Measurements from ENCODE around the gene UPK2.
A peak's percentile ranks its signal among the peaks of the same experiment; 100 is the strongest.

The UPK2 gene

GRCh38 chr11:118922745-118923627, 33.1 kb upstream of the UPK2 start:
- DNase-seq (ENCODE audit: low read depth, low spot score): no peak
- peak overlapping the region; percentile 90 for H3K4me3 ChIP-seq
- no peaks in the 10 kb centered on the region for H3K36me3 ChIP-seq (ENCODE audit: insufficient read depth, low read length)
- TF ChIP-seq FOXP2 (optimal IDR thresholded peaks at IDR 0.05; ENCODE audit: control extremely low read depth, extremely low read length, insufficient read depth) (no peak), POLR2AphosphoS5 (IDR thresholded peaks at IDR 0.05; ENCODE audit: borderline replicate concordance, low read depth, low read length) (no peak), EZH2 (IDR thresholded peaks at IDR 0.05) (no peak)
- no peak overlapping the region for H3K27ac ChIP-seq
- H3K9me3 ChIP-seq (ENCODE audit: low read depth, low read length): no peaks in the 10 kb centered on the region
- no peak overlapping the region for H3K9ac ChIP-seq (ENCODE audit: insufficient read length)

DNA sequence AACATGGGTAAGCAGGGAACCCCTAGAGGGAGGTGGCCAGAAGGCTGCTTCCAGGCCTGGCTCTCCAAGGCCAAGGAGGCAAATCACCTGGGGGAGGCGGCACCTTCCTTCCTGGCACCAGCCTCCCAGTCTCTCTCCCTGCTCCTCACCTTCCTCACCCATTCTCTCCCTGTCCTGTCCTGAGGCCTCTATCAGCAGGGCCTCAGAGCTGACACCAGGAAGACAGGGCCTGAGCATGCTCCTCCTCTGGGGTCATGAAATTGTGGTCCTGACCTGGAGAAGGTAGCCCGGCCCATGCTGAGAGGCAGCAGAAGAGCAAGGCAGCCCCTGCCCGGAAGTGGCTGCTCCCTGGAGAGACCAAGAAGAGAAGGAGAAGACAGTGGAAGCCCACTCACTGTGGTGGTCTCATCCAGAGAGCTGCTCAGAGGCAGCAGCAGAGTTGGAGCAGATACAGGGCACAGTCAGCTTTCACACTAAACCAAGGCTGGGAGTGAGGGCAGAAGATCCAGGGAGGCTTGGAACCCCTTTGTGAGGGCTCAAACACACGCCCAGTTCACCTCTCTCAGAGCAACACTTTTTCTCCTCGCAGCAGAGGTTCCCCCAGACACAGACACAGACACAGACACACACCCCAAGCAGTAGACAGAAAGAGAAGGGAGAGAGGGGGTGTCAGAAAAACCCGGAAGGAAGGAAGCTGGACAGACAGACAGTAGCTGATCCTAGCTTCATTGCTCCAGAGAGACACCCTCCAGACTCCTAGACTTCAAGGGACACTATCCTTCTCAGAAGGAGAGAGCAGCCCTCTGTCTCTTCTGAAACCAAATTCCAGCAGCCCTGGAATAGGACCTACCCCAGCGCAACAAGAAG, 32.1 kb upstream of the UPK2 start:
- Histone ChIP-seq H3K9me3 (ENCODE audit: low read depth, low read length) (no peaks in the 10 kb centered on the region), H3K27ac (no peak overlapping the region; the same call in 1 of the 2 replicates), H3K4me3 (peak overlapping the region; percentile 90), H3K36me3 (ENCODE audit: insufficient read depth, low read length) (no peaks in the 10 kb centered on the region), H3K9ac (ENCODE audit: insufficient read length) (peak overlapping the region; percentile 84)
- DNase-seq (ENCODE audit: low read depth, low spot score): no peak
- TF ChIP-seq EZH2 (IDR thresholded peaks at IDR 0.05) (no peak), FOXP2 (optimal IDR thresholded peaks at IDR 0.05; ENCODE audit: control extremely low read depth, extremely low read length, insufficient read depth) (no peak), POLR2AphosphoS5 (IDR thresholded peaks at IDR 0.05; ENCODE audit: borderline replicate concordance, low read depth, low read length) (no peak)

DNA sequence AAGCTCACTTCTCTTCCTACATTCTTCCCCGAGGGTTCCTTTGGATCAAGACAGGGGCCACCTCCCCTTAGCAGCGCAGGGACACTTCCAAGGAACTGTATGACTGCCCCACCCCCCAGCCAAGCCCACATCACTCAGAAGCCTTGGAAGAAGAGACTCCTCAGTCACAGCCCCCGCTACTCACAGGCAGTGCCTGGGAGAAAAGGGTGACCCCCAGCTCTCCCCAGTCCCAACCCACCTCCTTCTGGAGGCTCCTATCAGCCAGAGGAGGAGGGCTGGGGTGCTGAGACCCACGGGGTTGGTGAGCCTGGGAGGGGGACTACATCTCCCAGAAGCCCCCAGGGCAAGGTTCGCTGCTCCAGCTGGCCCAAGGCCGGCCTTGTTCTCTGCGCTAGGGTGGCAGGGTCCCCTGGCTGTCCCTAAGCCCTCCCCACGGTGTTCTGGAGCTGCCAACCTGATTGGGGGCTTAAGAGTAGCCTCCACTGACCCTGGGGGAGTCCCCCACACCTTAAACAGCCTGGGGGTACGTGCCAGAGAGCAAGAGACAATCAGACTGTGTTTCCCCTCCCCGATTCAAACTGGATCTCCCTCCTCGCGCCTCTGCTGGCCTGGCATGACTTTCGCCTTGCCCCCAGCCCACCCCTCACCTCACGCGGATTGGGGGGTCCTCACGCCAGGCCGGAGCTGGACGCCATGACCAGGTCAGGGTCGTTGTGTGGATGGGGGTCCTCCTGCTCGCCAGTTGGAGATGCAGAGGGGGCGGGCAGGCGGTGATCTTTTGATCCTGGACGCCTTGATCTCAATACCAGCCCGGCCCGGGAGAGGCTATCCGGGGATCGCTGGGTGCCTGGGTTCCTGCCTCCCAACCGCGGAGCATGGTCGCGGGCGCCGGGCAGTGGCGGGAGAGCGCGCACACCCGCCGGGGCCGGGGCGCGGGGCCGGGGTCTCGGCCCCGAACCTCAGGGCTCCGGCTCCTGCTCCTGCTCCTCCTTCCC, 31.2 kb upstream of the UPK2 start:
- peak overlapping the region; percentile 90 for H3K4me3 ChIP-seq
- TF ChIP-seq EZH2 (IDR thresholded peaks at IDR 0.05): no peak
- no peak for TF ChIP-seq FOXP2 (optimal IDR thresholded peaks at IDR 0.05; ENCODE audit: control extremely low read depth, extremely low read length, insufficient read depth)
- TF ChIP-seq POLR2AphosphoS5 (IDR thresholded peaks at IDR 0.05; ENCODE audit: borderline replicate concordance, low read depth, low read length): no peak
- no peaks in the 10 kb centered on the region for H3K9me3 ChIP-seq (ENCODE audit: low read depth, low read length)
- no peak overlapping the region for H3K27ac ChIP-seq
- no peak for DNase-seq (ENCODE audit: low read depth, low spot score)
- peak overlapping the region; percentile 84 for H3K9ac ChIP-seq (ENCODE audit: insufficient read length)
- no peaks in the 10 kb centered on the region for H3K36me3 ChIP-seq (ENCODE audit: insufficient read depth, low read length)

GRCh38 chr11:118927554-118928100, 28.5 kb upstream of the UPK2 start:
- TF ChIP-seq EZH2 (IDR thresholded peaks at IDR 0.05): no peak
- TF ChIP-seq FOXP2 (optimal IDR thresholded peaks at IDR 0.05; ENCODE audit: control extremely low read depth, extremely low read length, insufficient read depth): no peak
- TF ChIP-seq POLR2AphosphoS5 (IDR thresholded peaks at IDR 0.05; ENCODE audit: borderline replicate concordance, low read depth, low read length): no peak
- H3K9ac ChIP-seq (ENCODE audit: insufficient read length): peak overlapping the region; percentile 37
- H3K27ac ChIP-seq: no peak overlapping the region
- no peaks in the 10 kb centered on the region for H3K36me3 ChIP-seq (ENCODE audit: insufficient read depth, low read length)
- H3K9me3 ChIP-seq (ENCODE audit: low read depth, low read length): no peaks in the 10 kb centered on the region
- DNase-seq (ENCODE audit: low read depth, low spot score): no peak
- peak overlapping the region; percentile 83 for H3K4me3 ChIP-seq

GRCh38 chr11:118928101-118928869, 27.8 kb upstream of the UPK2 start:
- Histone ChIP-seq H3K27ac (no peak overlapping the region), H3K9ac (ENCODE audit: insufficient read length) (peak overlapping the region; percentile 43), H3K4me3 (peak overlapping the region; percentile 83), H3K9me3 (ENCODE audit: low read depth, low read length) (no peaks in the 10 kb centered on the region), H3K36me3 (ENCODE audit: insufficient read depth, low read length) (no peaks in the 10 kb centered on the region)
- TF ChIP-seq EZH2 (IDR thresholded peaks at IDR 0.05) (no peak), FOXP2 (optimal IDR thresholded peaks at IDR 0.05; ENCODE audit: control extremely low read depth, extremely low read length, insufficient read depth) (no peak), POLR2AphosphoS5 (IDR thresholded peaks at IDR 0.05; ENCODE audit: borderline replicate concordance, low read depth, low read length) (no peak)
- no peak for DNase-seq (ENCODE audit: low read depth, low spot score)

DNA sequence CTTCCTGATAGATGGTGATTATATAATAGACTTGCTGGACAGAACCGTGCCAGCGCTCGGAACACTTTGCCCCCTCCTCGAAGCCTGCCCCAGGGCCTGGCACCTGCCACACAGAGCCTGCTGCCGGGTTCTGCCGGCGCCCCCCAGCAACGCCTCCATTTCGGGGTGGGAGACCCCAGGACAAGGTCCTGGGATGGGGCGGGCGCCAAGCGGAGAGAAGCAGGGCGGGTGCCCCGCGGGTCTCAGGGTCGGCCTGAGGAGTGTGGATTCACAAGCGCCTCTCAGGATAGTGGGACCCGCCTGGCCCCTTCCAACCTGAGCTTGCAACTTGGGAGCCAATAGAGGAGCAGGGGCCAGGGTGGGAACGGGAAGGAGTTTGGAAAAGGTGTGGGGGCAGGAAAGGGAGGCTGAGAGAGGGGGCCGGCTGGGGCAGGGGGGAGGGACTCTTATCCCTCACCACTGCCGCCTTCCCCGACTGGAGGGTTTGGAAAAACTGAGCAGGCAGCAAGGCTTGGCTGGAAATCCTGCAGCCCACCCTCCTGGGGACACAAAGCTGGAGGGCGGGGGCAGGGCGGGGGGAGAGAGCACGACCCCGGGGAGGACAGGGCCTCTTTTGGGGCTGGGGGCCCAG, 27.1 kb upstream of the UPK2 start:
- H3K9ac ChIP-seq (ENCODE audit: insufficient read length): peak overlapping the region; percentile 43
- H3K4me3 ChIP-seq: peak overlapping the region; percentile 83
- TF ChIP-seq FOXP2 (optimal IDR thresholded peaks at IDR 0.05; ENCODE audit: control extremely low read depth, extremely low read length, insufficient read depth) (no peak), POLR2AphosphoS5 (IDR thresholded peaks at IDR 0.05; ENCODE audit: borderline replicate concordance, low read depth, low read length) (no peak), EZH2 (IDR thresholded peaks at IDR 0.05) (no peak)
- H3K9me3 ChIP-seq (ENCODE audit: low read depth, low read length): no peaks in the 10 kb centered on the region
- H3K27ac ChIP-seq: 0 out of 2 replicates have a peak overlapping the region, but pooled peaks have one; percentile 19
- no peak for DNase-seq (ENCODE audit: low read depth, low spot score)
- H3K36me3 ChIP-seq (ENCODE audit: insufficient read depth, low read length): no peaks in the 10 kb centered on the region
